PFSK-1 (cell line): Measurements from ENCODE around the gene BCL11A.

Source experiments
- FOXP2 ChIP-seq: optimal IDR thresholded peaks from 2 replicates; pipeline ENCODE3; 2011; ENCODE audit warnings: borderline replicate concordance, control low read depth, inconsistent platforms; ENCODE audit not compliant: insufficient read depth; ENCODE audit errors: extremely low read length, extremely low read depth
- POLR2AphosphoS5 ChIP-seq: IDR thresholded peaks from 2 replicates; pipeline ENCODE4 v1.6.1; 2012; ENCODE audit warnings: low read depth, mild to moderate bottlenecking, control low read depth, low read length, moderate library complexity
- REST ChIP-seq, 2 experiments: IDR thresholded peaks; 2 replicates each; pipeline versions ENCODE4 v1.6.1 to v1.8.0; 2011 to 2012; ENCODE audit warnings: low read depth in 2 of 2, low read length in 2 of 2, control low read depth in 1 of 2, inconsistent platforms in 1 of 2, mild to moderate bottlenecking in 1 of 2, moderate library complexity in 1 of 2; ENCODE audit not compliant: insufficient read depth in 1 of 2
- SIN3A ChIP-seq: IDR thresholded peaks from 2 replicates; pipeline ENCODE4 v1.6.1; 2012; ENCODE audit warnings: mild to moderate bottlenecking, low read length, moderate library complexity, borderline replicate concordance; ENCODE audit not compliant: insufficient read depth
- TAF1 ChIP-seq: IDR thresholded peaks from 2 replicates; pipeline ENCODE4 v1.6.1; 2012; ENCODE audit warnings: low read length, control low read depth, borderline replicate concordance; ENCODE audit not compliant: insufficient read depth

GRCh38 chr2:60447943-60448342 is 105.5 kb downstream of the BCL11A start:
- TF ChIP-seq POLR2AphosphoS5 (no peak), SIN3A (no peak), REST (IDR thresholded peaks at IDR 0.05; ENCODE audit: insufficient read depth in 1 of 2, low read depth in 2 of 2, low read length in 2 of 2) (no peak), TAF1 (no peak), FOXP2 (no peak)
